ENCODE data around the gene ANKEF1. TPM values are rescaled to one million over a fixed set of nuclear protein-coding genes. Genes with fewer than 3 reads are reported as not detected.
"Not testable (repeated sequence)": the region's sequence is repeated elsewhere in the genome, so short reads cannot be mapped to it uniquely, and the experiment has no call there.

Gene ANKEF1
- total RNA-seq, 2 donors from 2014 or later = 4.2 to 5.8 TPM

- Mint-ChIP-seq H3K27me3 (ENCODE audit: low read depth) (peaks cover 30% of the 10 kb centered on the region), H3K27ac (no peak overlapping the region), H3K36me3 (ENCODE audit: insufficient read depth in 2 of 2) (no peaks in the 10 kb centered on the region), H3K9me3 (no peaks in the 10 kb centered on the region), H3K4me1 (ENCODE audit: low read depth) (no peaks in the 10 kb centered on the region), H3K4me3 (no peak overlapping the region)
- ATAC-seq (replicated peaks in 1 of 2) (no peak), DNase-seq (no peak)
Measured at GRCh38 chr20:10007158-10007557, 27.6 kb upstream of the ANKEF1 start.

GRCh38 chr20:10007747-10008146, 27.0 kb upstream of the ANKEF1 start:
- ATAC-seq (replicated peaks in 1 of 2) (peak in 1 of 2 donors; percentile 30), DNase-seq (no peak)
- no peak overlapping the region for H3K27ac Mint-ChIP-seq
- H3K4me3 Mint-ChIP-seq = no peak overlapping the region
- no peaks in the 10 kb centered on the region for H3K9me3 Mint-ChIP-seq
- no peaks in the 10 kb centered on the region for H3K4me1 Mint-ChIP-seq (ENCODE audit: low read depth)
- H3K27me3 Mint-ChIP-seq (ENCODE audit: low read depth) = peaks cover 30% of the 10 kb centered on the region
- H3K36me3 Mint-ChIP-seq (ENCODE audit: insufficient read depth in 2 of 2) = no peaks in the 10 kb centered on the region

GRCh38 chr20:10012464-10012863, 22.3 kb upstream of the ANKEF1 start:
- DNase-seq (no peak), ATAC-seq (replicated peaks in 1 of 2) (no peak)
- Mint-ChIP-seq H3K4me1 (ENCODE audit: low read depth) (no peaks in the 10 kb centered on the region), H3K27me3 (ENCODE audit: low read depth) (peaks cover 19% of the 10 kb centered on the region), H3K27ac (no peak overlapping the region), H3K36me3 (ENCODE audit: insufficient read depth in 2 of 2) (no peaks in the 10 kb centered on the region), H3K4me3 (no peak overlapping the region), H3K9me3 (no peaks in the 10 kb centered on the region)

GRCh38 chr20:10014431-10014830, 20.4 kb upstream of the ANKEF1 start:
- Mint-ChIP-seq H3K27ac (no peak overlapping the region), H3K9me3 (no peaks in the 10 kb centered on the region), H3K4me1 (ENCODE audit: low read depth) (no peaks in the 10 kb centered on the region), H3K27me3 (ENCODE audit: low read depth) (peaks cover 10% of the 10 kb centered on the region), H3K4me3 (no peak overlapping the region), H3K36me3 (ENCODE audit: insufficient read depth in 2 of 2) (no peaks in the 10 kb centered on the region)
- ATAC-seq (replicated peaks in 1 of 2) (no peak), DNase-seq (no peak)

- H3K27ac Mint-ChIP-seq = no peak overlapping the region
- ATAC-seq (replicated peaks in 1 of 2) (no peak), DNase-seq (no peak)
- no peaks in the 10 kb centered on the region for H3K36me3 Mint-ChIP-seq (ENCODE audit: insufficient read depth in 2 of 2)
- no peaks in the 10 kb centered on the region for H3K4me1 Mint-ChIP-seq (ENCODE audit: low read depth)
- no peak overlapping the region for H3K4me3 Mint-ChIP-seq
- H3K9me3 Mint-ChIP-seq = no peaks in the 10 kb centered on the region
- peaks cover 21% of the 10 kb centered on the region for H3K27me3 Mint-ChIP-seq (ENCODE audit: low read depth)
Measured at GRCh38 chr20:10020937-10021336, 13.8 kb upstream of the ANKEF1 start.

GRCh38 chr20:10022625-10023024, 12.2 kb upstream of the ANKEF1 start:
- H3K4me1 Mint-ChIP-seq (ENCODE audit: low read depth) = no peaks in the 10 kb centered on the region
- no peaks in the 10 kb centered on the region for H3K9me3 Mint-ChIP-seq
- peaks cover 0 to 2% of the 10 kb centered on the region in 2 donors for H3K36me3 Mint-ChIP-seq (ENCODE audit: insufficient read depth in 2 of 2)
- DNase-seq = no peak
- H3K27me3 Mint-ChIP-seq (ENCODE audit: low read depth) = peaks cover 21% of the 10 kb centered on the region
- no peak overlapping the region for H3K4me3 Mint-ChIP-seq
- no peak for ATAC-seq (replicated peaks in 1 of 2)
- H3K27ac Mint-ChIP-seq = no peak overlapping the region

GRCh38 chr20:10023911-10024310, 10.9 kb upstream of the ANKEF1 start:
- no peak overlapping the region for H3K4me3 Mint-ChIP-seq
- H3K36me3 Mint-ChIP-seq (ENCODE audit: insufficient read depth in 2 of 2) = peaks cover 0 to 2% of the 10 kb centered on the region in 2 donors
- no peak for DNase-seq
- H3K27me3 Mint-ChIP-seq (ENCODE audit: low read depth) = peaks cover 27% of the 10 kb centered on the region
- ATAC-seq (replicated peaks in 1 of 2) = no peak
- H3K9me3 Mint-ChIP-seq = no peaks in the 10 kb centered on the region
- H3K27ac Mint-ChIP-seq = no peak overlapping the region
- no peaks in the 10 kb centered on the region for H3K4me1 Mint-ChIP-seq (ENCODE audit: low read depth)

GRCh38 chr20:10031451-10032215, 3.2 kb upstream of the ANKEF1 start:
- ATAC-seq (replicated peaks in 1 of 2); H3K27me3 Mint-ChIP-seq (ENCODE audit: low read depth); H3K4me3 Mint-ChIP-seq; DNase-seq; H3K27ac Mint-ChIP-seq; H3K36me3 Mint-ChIP-seq (ENCODE audit: insufficient read depth in 2 of 2); H3K9me3 Mint-ChIP-seq; H3K4me1 Mint-ChIP-seq (ENCODE audit: low read depth): not testable (repeated sequence)

GRCh38 chr20:10032269-10032668, 2.5 kb upstream of the ANKEF1 start:
- not testable (repeated sequence) for H3K4me3 Mint-ChIP-seq; H3K27ac Mint-ChIP-seq; H3K36me3 Mint-ChIP-seq (ENCODE audit: insufficient read depth in 2 of 2); H3K4me1 Mint-ChIP-seq (ENCODE audit: low read depth); H3K9me3 Mint-ChIP-seq; DNase-seq; H3K27me3 Mint-ChIP-seq (ENCODE audit: low read depth); ATAC-seq (replicated peaks in 1 of 2)

- Mint-ChIP-seq H3K27ac (no peak overlapping the region), H3K36me3 (ENCODE audit: insufficient read depth in 2 of 2) (no peaks in the 10 kb centered on the region), H3K4me1 (ENCODE audit: low read depth) (peaks cover 4% of the 10 kb centered on the region), H3K4me3 (peak overlapping the region; percentile 44 to 54), H3K27me3 (ENCODE audit: low read depth) (peaks cover 1% of the 10 kb centered on the region), H3K9me3 (no peaks in the 10 kb centered on the region)
- DNase-seq (no peak), ATAC-seq (replicated peaks in 1 of 2) (no peak)
Measured at GRCh38 chr20:10033905-10034650, 709 bp upstream of the ANKEF1 start.

- not testable (repeated sequence) for ATAC-seq (replicated peaks in 1 of 2); H3K27ac Mint-ChIP-seq; H3K4me1 Mint-ChIP-seq (ENCODE audit: low read depth); H3K4me3 Mint-ChIP-seq; H3K9me3 Mint-ChIP-seq; DNase-seq; H3K36me3 Mint-ChIP-seq (ENCODE audit: insufficient read depth in 2 of 2); H3K27me3 Mint-ChIP-seq (ENCODE audit: low read depth)
Measured at GRCh38 chr20:10036321-10036720, 1.5 kb downstream of the ANKEF1 start.

- H3K9me3 Mint-ChIP-seq = no peaks in the 10 kb centered on the region
- ATAC-seq (replicated peaks in 1 of 2) (no peak), DNase-seq (no peak)
- peaks cover 4% of the 10 kb centered on the region for H3K4me1 Mint-ChIP-seq (ENCODE audit: low read depth)
- peaks cover 0 to 2% of the 10 kb centered on the region in 2 donors for H3K36me3 Mint-ChIP-seq (ENCODE audit: insufficient read depth in 2 of 2)
- no peaks in the 10 kb centered on the region for H3K27me3 Mint-ChIP-seq (ENCODE audit: low read depth)
- H3K4me3 Mint-ChIP-seq = no peak overlapping the region
- H3K27ac Mint-ChIP-seq = no peak overlapping the region
Measured at GRCh38 chr20:10040070-10040975, 5.5 kb downstream of the ANKEF1 start.

- Mint-ChIP-seq H3K4me1 (ENCODE audit: low read depth) (no peaks in the 10 kb centered on the region), H3K27me3 (ENCODE audit: low read depth) (no peaks in the 10 kb centered on the region), H3K4me3 (peak overlapping the region in 1 of 2 donors; percentile 38), H3K9me3 (no peaks in the 10 kb centered on the region), H3K36me3 (ENCODE audit: insufficient read depth in 2 of 2) (peaks cover 0 to 2% of the 10 kb centered on the region in 2 donors), H3K27ac (peak overlapping the region; percentile 84)
- ATAC-seq (replicated peaks in 1 of 2) = no peak
- no peak for DNase-seq
Measured at GRCh38 chr20:10042086-10042485, 7.3 kb downstream of the ANKEF1 start.
